Right lobe of liver (tissue), 4 donors: ENCODE measurements around the gene PNPLA1.

ENCODE experiments used
- CTCF ChIP-seq, 4 donors: fragments of 200-600 bp in 3 of 4; fragments of 450-650 bp in 1 of 4; IDR thresholded peaks; one replicate each; pipeline versions ENCODE4 v1.5.1 to v1.8.0; 2016 to 2022; ENCODE audit warnings: antibody characterized with exemption in 4 of 4, mild to moderate bottlenecking in 2 of 4
- POLR2A ChIP-seq: fragments of 450-650 bp; IDR thresholded peaks from one replicate; pipeline ENCODE4 v1.6.1; 2017; ENCODE audit warnings: antibody characterized with exemption, mild to moderate bottlenecking
- donor health status: DM: no; HTN: no; CAD: no.
- donor health status: DM: no; HTN: no; CAD: no.
- donor health status: DM: no; HTN: yes; CAD: no.

DNA sequence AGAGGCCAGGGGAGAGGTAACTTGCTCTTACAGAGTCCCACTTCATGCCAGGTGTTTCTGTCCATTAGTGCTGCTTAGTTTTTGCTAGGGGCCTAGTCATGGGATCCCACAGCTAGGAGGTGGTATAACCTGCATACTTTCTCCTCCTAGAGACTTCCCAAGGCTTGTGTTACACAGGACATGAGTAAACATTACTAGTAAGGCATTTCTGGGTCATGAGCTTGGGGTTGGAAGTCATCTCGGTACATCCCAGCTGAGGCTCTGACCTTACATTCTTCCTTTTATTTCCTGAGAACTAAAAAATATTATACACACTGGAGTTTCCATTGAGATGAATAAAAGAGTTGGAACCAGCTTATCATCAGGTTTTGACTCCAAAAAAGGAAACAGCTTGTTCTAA lies 20.9 kb upstream of the PNPLA1 start:
- no peak for TF ChIP-seq CTCF (IDR thresholded peaks at IDR 0.05)
- no peak for TF ChIP-seq POLR2A
